ENCODE measurements around the gene AMER3. TPM values are rescaled to one million over a fixed set of nuclear protein-coding genes. Genes with fewer than 3 reads are reported as not detected.

The AMER3 gene
- total RNA-seq, 1 experiment from 2014 or later, result not detected

DNA sequence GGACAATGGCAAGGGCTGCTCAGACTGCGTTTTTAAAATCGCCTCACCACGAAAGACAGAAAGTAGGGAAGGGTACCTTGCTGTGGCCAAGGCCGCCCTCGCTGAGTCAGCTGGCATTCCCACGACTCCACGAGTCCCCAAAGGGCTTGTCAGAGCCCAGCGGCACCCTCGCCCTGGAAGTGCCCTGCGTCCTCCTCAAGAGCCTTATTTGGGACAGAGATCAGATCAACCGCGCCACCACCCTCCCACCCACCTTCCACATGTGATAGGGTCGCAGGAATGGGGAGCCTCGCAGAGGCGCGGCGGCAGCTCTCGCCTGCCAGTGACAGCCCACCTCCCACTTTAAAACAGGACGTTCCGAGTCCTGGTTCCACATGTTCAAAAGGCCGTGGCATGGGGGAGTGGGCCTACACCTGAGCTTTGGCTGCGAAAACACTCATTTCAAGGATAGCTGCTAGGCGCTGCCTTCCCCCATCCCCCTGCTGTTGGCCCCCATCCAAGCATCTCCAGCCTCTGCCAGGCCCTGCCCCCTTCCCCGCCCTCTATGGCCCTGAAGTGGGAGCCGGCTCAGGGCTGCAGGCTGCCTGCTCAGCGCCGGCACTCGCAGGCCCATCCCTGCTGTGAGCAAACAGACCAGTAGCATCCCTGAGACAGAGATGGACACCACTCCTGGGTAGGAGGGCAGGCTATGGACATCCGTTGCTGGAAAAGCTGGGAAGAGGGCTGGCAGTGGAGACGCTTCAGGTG, 43.3 kb downstream of the AMER3 start:
- DNase-seq (ENCODE audit: low read depth, low spot score) (no peak), ATAC-seq (no peak)
- H3K9me3 ChIP-seq (ENCODE audit: control insufficient read depth, insufficient read depth, low read depth, low read length), result no peaks in the 10 kb centered on the region
- ChIA-PET POLR2A (no interaction called here), CTCF (interaction anchor here (1.1 kb wide), 1 partner anchor 75 kb away, joined by 7 read pairs; no protein-coding TSS in a partner anchor)
- intact Hi-C loops (cut with micrococcal nuclease; ENCODE audit: unreplicated experiment) (no loop called here), in situ Hi-C loops (cut with HindIII; ENCODE audit: low pct_unique_long_range_greater_than_20kb, low sequenced_read_pairs) (no loop called here)
- no peaks in the 10 kb centered on the region for H3K4me1 ChIP-seq (ENCODE audit: control insufficient read depth, insufficient read depth, low read length)
- H3K27ac ChIP-seq (ENCODE audit: low read length), result peak overlapping the region; percentile 68; the same call in 1 of the 2 replicates
- no TSS peak for BruUV-seq (replicated peaks)
- peak overlapping the region; percentile 77 to 78 for H3K4me3 ChIP-seq (ENCODE audit: low read depth in 2 of 2, low read length in 2 of 2)
- no peaks in the 10 kb centered on the region for H3K27me3 ChIP-seq (ENCODE audit: control insufficient read depth, insufficient read depth, low read length)
- TF ChIP-seq SIN3A (IDR thresholded peaks at IDR 0.05; ENCODE audit: borderline replicate concordance, insufficient read depth, low read depth, low read length) (no peak), POLR2AphosphoS5 (IDR thresholded peaks at IDR 0.05; ENCODE audit: low read depth, low read length) (no peak), TCF7L2 (IDR thresholded peaks at IDR 0.05; ENCODE audit: low read depth, low read length) (no peak)
- TF ChIP-seq, protein P1, sequence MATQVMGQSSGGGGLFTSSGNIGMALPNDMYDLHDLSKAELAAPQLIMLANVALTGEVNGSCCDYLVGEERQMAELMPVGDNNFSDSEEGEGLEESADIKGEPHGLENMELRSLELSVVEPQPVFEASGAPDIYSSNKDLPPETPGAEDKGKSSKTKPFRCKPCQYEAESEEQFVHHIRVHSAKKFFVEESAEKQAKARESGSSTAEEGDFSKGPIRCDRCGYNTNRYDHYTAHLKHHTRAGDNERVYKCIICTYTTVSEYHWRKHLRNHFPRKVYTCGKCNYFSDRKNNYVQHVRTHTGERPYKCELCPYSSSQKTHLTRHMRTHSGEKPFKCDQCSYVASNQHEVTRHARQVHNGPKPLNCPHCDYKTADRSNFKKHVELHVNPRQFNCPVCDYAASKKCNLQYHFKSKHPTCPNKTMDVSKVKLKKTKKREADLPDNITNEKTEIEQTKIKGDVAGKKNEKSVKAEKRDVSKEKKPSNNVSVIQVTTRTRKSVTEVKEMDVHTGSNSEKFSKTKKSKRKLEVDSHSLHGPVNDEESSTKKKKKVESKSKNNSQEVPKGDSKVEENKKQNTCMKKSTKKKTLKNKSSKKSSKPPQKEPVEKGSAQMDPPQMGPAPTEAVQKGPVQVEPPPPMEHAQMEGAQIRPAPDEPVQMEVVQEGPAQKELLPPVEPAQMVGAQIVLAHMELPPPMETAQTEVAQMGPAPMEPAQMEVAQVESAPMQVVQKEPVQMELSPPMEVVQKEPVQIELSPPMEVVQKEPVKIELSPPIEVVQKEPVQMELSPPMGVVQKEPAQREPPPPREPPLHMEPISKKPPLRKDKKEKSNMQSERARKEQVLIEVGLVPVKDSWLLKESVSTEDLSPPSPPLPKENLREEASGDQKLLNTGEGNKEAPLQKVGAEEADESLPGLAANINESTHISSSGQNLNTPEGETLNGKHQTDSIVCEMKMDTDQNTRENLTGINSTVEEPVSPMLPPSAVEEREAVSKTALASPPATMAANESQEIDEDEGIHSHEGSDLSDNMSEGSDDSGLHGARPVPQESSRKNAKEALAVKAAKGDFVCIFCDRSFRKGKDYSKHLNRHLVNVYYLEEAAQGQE (IDR thresholded peaks at IDR 0.05; ENCODE audit: insufficient read depth in 1 of 2, low read depth in 2 of 2, low read length in 1 of 2), result no peak
- TF ChIP-seq, protein P2, sequence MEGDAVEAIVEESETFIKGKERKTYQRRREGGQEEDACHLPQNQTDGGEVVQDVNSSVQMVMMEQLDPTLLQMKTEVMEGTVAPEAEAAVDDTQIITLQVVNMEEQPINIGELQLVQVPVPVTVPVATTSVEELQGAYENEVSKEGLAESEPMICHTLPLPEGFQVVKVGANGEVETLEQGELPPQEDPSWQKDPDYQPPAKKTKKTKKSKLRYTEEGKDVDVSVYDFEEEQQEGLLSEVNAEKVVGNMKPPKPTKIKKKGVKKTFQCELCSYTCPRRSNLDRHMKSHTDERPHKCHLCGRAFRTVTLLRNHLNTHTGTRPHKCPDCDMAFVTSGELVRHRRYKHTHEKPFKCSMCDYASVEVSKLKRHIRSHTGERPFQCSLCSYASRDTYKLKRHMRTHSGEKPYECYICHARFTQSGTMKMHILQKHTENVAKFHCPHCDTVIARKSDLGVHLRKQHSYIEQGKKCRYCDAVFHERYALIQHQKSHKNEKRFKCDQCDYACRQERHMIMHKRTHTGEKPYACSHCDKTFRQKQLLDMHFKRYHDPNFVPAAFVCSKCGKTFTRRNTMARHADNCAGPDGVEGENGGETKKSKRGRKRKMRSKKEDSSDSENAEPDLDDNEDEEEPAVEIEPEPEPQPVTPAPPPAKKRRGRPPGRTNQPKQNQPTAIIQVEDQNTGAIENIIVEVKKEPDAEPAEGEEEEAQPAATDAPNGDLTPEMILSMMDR (IDR thresholded peaks at IDR 0.05), result no peak
- no peaks in the 10 kb centered on the region for H3K36me3 ChIP-seq (ENCODE audit: control insufficient read depth, insufficient read depth, low read length)

DNA sequence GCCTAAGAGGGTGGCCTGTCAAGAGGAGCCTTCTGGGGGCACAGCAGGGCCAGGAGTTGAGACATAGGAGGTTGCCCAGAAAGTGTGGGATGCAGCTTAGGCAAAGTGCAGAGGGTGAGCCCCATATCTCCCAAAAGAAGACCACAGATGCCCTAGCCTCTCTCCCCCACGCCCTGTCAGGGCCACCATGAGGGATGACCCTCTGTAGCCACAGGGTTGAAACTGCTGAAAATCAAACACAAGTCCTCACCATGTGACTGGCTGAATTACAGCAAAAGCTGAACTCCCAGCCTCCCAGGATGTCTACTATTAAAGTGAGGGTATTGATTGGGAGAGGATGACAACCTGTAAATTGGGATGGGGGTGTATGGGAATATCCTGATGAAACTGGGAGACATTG, 44.0 kb downstream of the AMER3 start:
- in situ Hi-C loops (cut with HindIII; ENCODE audit: low pct_unique_long_range_greater_than_20kb, low sequenced_read_pairs), result no loop called here
- Histone ChIP-seq H3K4me1 (ENCODE audit: control insufficient read depth, insufficient read depth, low read length) (no peaks in the 10 kb centered on the region), H3K27ac (ENCODE audit: low read length) (no peak overlapping the region), H3K36me3 (ENCODE audit: control insufficient read depth, insufficient read depth, low read length) (no peaks in the 10 kb centered on the region), H3K4me3 (ENCODE audit: low read depth in 2 of 2, low read length in 2 of 2) (no peak overlapping the region), H3K27me3 (ENCODE audit: control insufficient read depth, insufficient read depth, low read length) (no peaks in the 10 kb centered on the region), H3K9me3 (ENCODE audit: control insufficient read depth, insufficient read depth, low read depth, low read length) (no peaks in the 10 kb centered on the region)
- no TSS peak for BruUV-seq (replicated peaks)
- ChIA-PET POLR2A (no interaction called here), CTCF (interaction anchor here (1.1 kb wide), 1 partner anchor 74 kb away, joined by 7 read pairs; no protein-coding TSS in a partner anchor)
- DNase-seq (ENCODE audit: low read depth, low spot score) (no peak), ATAC-seq (no peak)
- intact Hi-C loops (cut with micrococcal nuclease; ENCODE audit: unreplicated experiment), result no loop called here
- TF ChIP-seq, protein P1 (IDR thresholded peaks at IDR 0.05; ENCODE audit: insufficient read depth in 1 of 2, low read depth in 2 of 2, low read length in 1 of 2), result no peak
- no peak for TF ChIP-seq POLR2AphosphoS5 (IDR thresholded peaks at IDR 0.05; ENCODE audit: low read depth, low read length)
- no peak for TF ChIP-seq SIN3A (IDR thresholded peaks at IDR 0.05; ENCODE audit: borderline replicate concordance, insufficient read depth, low read depth, low read length)
- TF ChIP-seq, protein P2 (IDR thresholded peaks at IDR 0.05), result no peak
- no peak for TF ChIP-seq TCF7L2 (IDR thresholded peaks at IDR 0.05; ENCODE audit: low read depth, low read length)

Data from Panc1 (cell line).